Measurements from ENCODE around the gene AAK1. TPM values are rescaled to one million over a fixed set of nuclear protein-coding genes. Genes with fewer than 3 reads are reported as not detected.

Gene AAK1
- polyA plus RNA-seq, 1 of the 3 experiments (the other 2 are of a cell fraction), result 13.4 TPM

GRCh38 chr2:69571189-69571588 is 72.3 kb downstream of the AAK1 start:
- H2AFZ ChIP-seq (ENCODE audit: low read depth), result no peak overlapping the region
- 100% methylated on average over 1 of the region's 1 CpG for WGBS (ENCODE audit: low lambda C conversion rate)
- DNase-seq, result no peak
- no peak overlapping the region for H3K27ac ChIP-seq (ENCODE audit: low read depth in 2 of 2, low read length in 1 of 2)
- ChIA-PET CTCF (interaction anchor here (1.0 to 1.1 kb wide), 2 partner anchors 12 to 154 kb away, joined by 3 read pairs; no protein-coding TSS in a partner anchor), POLR2A (no interaction called here)
- H3K36me3 ChIP-seq (replicated peaks in 1 of 2; ENCODE audit: control insufficient read depth in 1 of 2, insufficient read depth in 2 of 2, low read length in 1 of 2), result peaks cover 0 to 3% of the 10 kb centered on the region in 2 experiments
- H3K79me2 ChIP-seq (ENCODE audit: insufficient read depth), result peaks cover 82% of the 10 kb centered on the region
- H3K27me3 ChIP-seq (ENCODE audit: insufficient read depth), result no peaks in the 10 kb centered on the region
- TF ChIP-seq MEF2A (IDR thresholded peaks at IDR 0.05; ENCODE audit: borderline replicate concordance, low read depth), result no peak
- no peak for TF ChIP-seq GABPA (IDR thresholded peaks at IDR 0.05; ENCODE audit: low read depth)
- no peak for TF ChIP-seq NFIC (IDR thresholded peaks at IDR 0.05; ENCODE audit: borderline replicate concordance)
- TF ChIP-seq POLR2AphosphoS5 (IDR thresholded peaks at IDR 0.05; ENCODE audit: low read depth, low read length), result no peak
- TF ChIP-seq FOSL2 (IDR thresholded peaks at IDR 0.05; ENCODE audit: borderline replicate concordance, low read depth), result no peak
- TF ChIP-seq USF2 (IDR thresholded peaks at IDR 0.05; ENCODE audit: borderline replicate concordance, low read depth, low read length), result no peak
- no peak for TF ChIP-seq RFX5 (IDR thresholded peaks at IDR 0.05; ENCODE audit: low read length)
- TF ChIP-seq NRF1 (IDR thresholded peaks at IDR 0.05; ENCODE audit: low read depth, low read length), result no peak
- TF ChIP-seq FOXJ3 (CRISPR knock-in tag; IDR thresholded peaks at IDR 0.05), result no peak
- TF ChIP-seq YY1 (IDR thresholded peaks at IDR 0.05; ENCODE audit: low read depth), result no peak
- no peaks in the 10 kb centered on the region for H3K9me3 ChIP-seq
- H3K4me2 ChIP-seq, result no peak overlapping the region
- no peaks in the 10 kb centered on the region for H3K9me2 ChIP-seq
- H3K9ac ChIP-seq, result no peak overlapping the region
- H4K20me1 ChIP-seq (ENCODE audit: insufficient read depth), result peaks cover 66% of the 10 kb centered on the region
- H3K4me1 ChIP-seq (ENCODE audit: control insufficient read depth in 1 of 2, insufficient read depth in 2 of 2, low read depth in 1 of 2, low read length in 1 of 2), result peaks cover 0 to 30% of the 10 kb centered on the region in 2 experiments; a peak in 2 of 4 replicates
- peaks cover 42% of the 10 kb centered on the region for H3F3A ChIP-seq (replicated peaks; ENCODE audit: insufficient read depth)
- no peak overlapping the region for H3K4me3 ChIP-seq (ENCODE audit: low read depth in 2 of 2, low read length in 1 of 2)

- CTCF ChIA-PET, result interaction anchor here (1.0 to 1.3 kb wide), 3 partner anchors 18 to 154 kb away, joined by 3 read pairs; no protein-coding TSS in a partner anchor
- no peak overlapping the region for H3K27ac ChIP-seq (ENCODE audit: low read depth in 2 of 2, low read length in 1 of 2)
- H3K79me2 ChIP-seq (ENCODE audit: insufficient read depth), result peaks cover 83% of the 10 kb centered on the region
- WGBS (ENCODE audit: low lambda C conversion rate), result 72% methylated on average over 2 of the region's 2 CpGs
- H3K4me2 ChIP-seq, result no peak overlapping the region
- H3K9me2 ChIP-seq, result no peaks in the 10 kb centered on the region
- H3K9ac ChIP-seq, result no peak overlapping the region
- peaks cover 0 to 3% of the 10 kb centered on the region in 2 experiments for H3K36me3 ChIP-seq (replicated peaks in 1 of 2; ENCODE audit: control insufficient read depth in 1 of 2, insufficient read depth in 2 of 2, low read length in 1 of 2)
- H3K4me1 ChIP-seq (ENCODE audit: control insufficient read depth in 1 of 2, insufficient read depth in 2 of 2, low read depth in 1 of 2, low read length in 1 of 2), result peaks cover 0 to 30% of the 10 kb centered on the region in 2 experiments; a peak in 2 of 4 replicates
- no peaks in the 10 kb centered on the region for H3K9me3 ChIP-seq
- H3K4me3 ChIP-seq (ENCODE audit: low read depth in 2 of 2, low read length in 1 of 2), result no peak overlapping the region
- peaks cover 42% of the 10 kb centered on the region for H3F3A ChIP-seq (replicated peaks; ENCODE audit: insufficient read depth)
- DNase-seq, result no peak
- H2AFZ ChIP-seq (ENCODE audit: low read depth), result no peak overlapping the region
- peaks cover 70% of the 10 kb centered on the region for H4K20me1 ChIP-seq (ENCODE audit: insufficient read depth)
- H3K27me3 ChIP-seq (ENCODE audit: insufficient read depth), result no peaks in the 10 kb centered on the region
- POLR2A ChIA-PET, result no interaction called here
- TF ChIP-seq TCF12 (IDR thresholded peaks at IDR 0.05), result no peak
- no peak for TF ChIP-seq MXI1 (IDR thresholded peaks at IDR 0.05; ENCODE audit: low read depth, low read length)
- no peak for TF ChIP-seq NFIC (IDR thresholded peaks at IDR 0.05; ENCODE audit: borderline replicate concordance)
- no peak for TF ChIP-seq RFX5 (IDR thresholded peaks at IDR 0.05; ENCODE audit: low read length)
- no peak for TF ChIP-seq REST (IDR thresholded peaks at IDR 0.05; ENCODE audit: low read depth, low read length)
- TF ChIP-seq FOSL2 (IDR thresholded peaks at IDR 0.05; ENCODE audit: borderline replicate concordance, low read depth), result no peak
- TF ChIP-seq FOXM1 (IDR thresholded peaks at IDR 0.05; ENCODE audit: low read depth), result no peak
- TF ChIP-seq MAX (IDR thresholded peaks at IDR 0.05; ENCODE audit: low read depth), result no peak
- no peak for TF ChIP-seq FOXJ3 (CRISPR knock-in tag; IDR thresholded peaks at IDR 0.05)
- no peak for TF ChIP-seq USF2 (IDR thresholded peaks at IDR 0.05; ENCODE audit: borderline replicate concordance, low read depth, low read length)
- no peak for TF ChIP-seq CHD2 (IDR thresholded peaks at IDR 0.05; ENCODE audit: low read length, partially characterized antibody)
- TF ChIP-seq POLR2AphosphoS5 (IDR thresholded peaks at IDR 0.05; ENCODE audit: low read depth, low read length), result no peak
- no peak for TF ChIP-seq JUND (IDR thresholded peaks at IDR 0.05)
- no peak for TF ChIP-seq ZBTB33 (IDR thresholded peaks at IDR 0.05; ENCODE audit: borderline replicate concordance, low read depth)
- no peak for TF ChIP-seq NRF1 (IDR thresholded peaks at IDR 0.05; ENCODE audit: low read depth, low read length)
- TF ChIP-seq ELF1 (IDR thresholded peaks at IDR 0.05), result no peak
- TF ChIP-seq SMC3 (IDR thresholded peaks at IDR 0.05; ENCODE audit: low read depth, low read length), result no peak
- TF ChIP-seq TAF1 (IDR thresholded peaks at IDR 0.05; ENCODE audit: borderline replicate concordance, low read depth, low read length), result no peak
Observed at GRCh38 chr2:69570474-69570873, 73.1 kb downstream of the AAK1 start.
